ENCODE measurements around the gene METRN.
"Not testable (repeated sequence)": the region's sequence is repeated elsewhere in the genome, so short reads cannot be mapped to it uniquely, and the experiment has no call there.

METRN gene

GRCh38 chr16:711548-712320 lies 3.2 kb upstream of the METRN start:
- Histone ChIP-seq H3K79me2 (ENCODE audit: low read length) (no peaks in the 10 kb centered on the region), H3K27me3 (ENCODE audit: low read depth, low read length) (peaks cover 18% of the 10 kb centered on the region), H4K20me1 (ENCODE audit: insufficient read depth, low read length) (no peaks in the 10 kb centered on the region)

GRCh38 chr16:712740-713250 lies 2.1 kb upstream of the METRN start:
- H3K79me2 ChIP-seq (ENCODE audit: low read length); H3K9me3 ChIP-seq (ENCODE audit: insufficient read depth, low read length); H3K4me2 ChIP-seq (ENCODE audit: low read length); H3K4me3 ChIP-seq (ENCODE audit: low read length); H4K20me1 ChIP-seq (ENCODE audit: insufficient read depth, low read length); H3K4me1 ChIP-seq (ENCODE audit: low read length); H3K27ac ChIP-seq (ENCODE audit: low read length); H3K36me3 ChIP-seq (replicated peaks; ENCODE audit: low read depth, low read length); H2AFZ ChIP-seq (ENCODE audit: low read depth, low read length); H3K9ac ChIP-seq (ENCODE audit: low read length): not testable (repeated sequence)
- H3K27me3 ChIP-seq (ENCODE audit: low read depth, low read length) = peaks cover 18% of the 10 kb centered on the region
- TF ChIP-seq CTCF (IDR thresholded peaks at IDR 0.05; ENCODE audit: low read depth, low read length) = peak; percentile 23

More at GRCh38 chr16:711548-712320, 3.2 kb upstream of the METRN start:
- Histone ChIP-seq H3K4me1 (ENCODE audit: low read length) (no peaks in the 10 kb centered on the region; the same call in 1 of the 2 replicates), H3K4me2 (ENCODE audit: low read length) (0 out of 2 replicates have a peak overlapping the region, but pooled peaks have one; percentile 3), H3K4me3 (ENCODE audit: low read length) (no peak overlapping the region), H2AFZ (ENCODE audit: low read depth, low read length) (no peak overlapping the region), H3K9ac (ENCODE audit: low read length) (no peak overlapping the region), H3K9me3 (ENCODE audit: insufficient read depth, low read length) (no peaks in the 10 kb centered on the region), H3K36me3 (replicated peaks; ENCODE audit: low read depth, low read length) (no peaks in the 10 kb centered on the region), H3K27ac (ENCODE audit: low read length) (no peak overlapping the region)
- no peak for TF ChIP-seq EZH2phosphoT487 (IDR thresholded peaks at IDR 0.05; ENCODE audit: low read depth)
- TF ChIP-seq CTCF (IDR thresholded peaks at IDR 0.05; ENCODE audit: low read depth, low read length) = peak; percentile 79

- Histone ChIP-seq H3K27me3 (ENCODE audit: low read depth, low read length) (peaks cover 18% of the 10 kb centered on the region), H3K4me1 (ENCODE audit: low read length) (peaks cover 1% of the 10 kb centered on the region; the same call in 1 of the 2 replicates), H3K79me2 (ENCODE audit: low read length) (no peaks in the 10 kb centered on the region), H3K27ac (ENCODE audit: low read length) (no peak overlapping the region), H4K20me1 (ENCODE audit: insufficient read depth, low read length) (no peaks in the 10 kb centered on the region), H3K9ac (ENCODE audit: low read length) (no peak overlapping the region), H3K36me3 (replicated peaks; ENCODE audit: low read depth, low read length) (no peaks in the 10 kb centered on the region), H3K4me2 (ENCODE audit: low read length) (no peak overlapping the region), H2AFZ (ENCODE audit: low read depth, low read length) (no peak overlapping the region), H3K9me3 (ENCODE audit: insufficient read depth, low read length) (no peaks in the 10 kb centered on the region), H3K4me3 (ENCODE audit: low read length) (no peak overlapping the region)
- TF ChIP-seq CTCF (IDR thresholded peaks at IDR 0.05; ENCODE audit: low read depth, low read length) (no peak), EZH2phosphoT487 (IDR thresholded peaks at IDR 0.05; ENCODE audit: low read depth) (no peak)
Observed at GRCh38 chr16:714079-714478, 839 bp upstream of the METRN start.

- Histone ChIP-seq H3K79me2 (ENCODE audit: low read length) (no peaks in the 10 kb centered on the region), H3K4me2 (ENCODE audit: low read length) (no peak overlapping the region), H3K27me3 (ENCODE audit: low read depth, low read length) (peaks cover 4% of the 10 kb centered on the region; the same call in 1 of the 2 replicates), H2AFZ (ENCODE audit: low read depth, low read length) (no peak overlapping the region), H4K20me1 (ENCODE audit: insufficient read depth, low read length) (no peaks in the 10 kb centered on the region), H3K27ac (ENCODE audit: low read length) (no peak overlapping the region), H3K9ac (ENCODE audit: low read length) (no peak overlapping the region), H3K4me1 (ENCODE audit: low read length) (peaks cover 10% of the 10 kb centered on the region; the same call in 1 of the 2 replicates), H3K9me3 (ENCODE audit: insufficient read depth, low read length) (no peaks in the 10 kb centered on the region), H3K36me3 (replicated peaks; ENCODE audit: low read depth, low read length) (no peaks in the 10 kb centered on the region), H3K4me3 (ENCODE audit: low read length) (no peak overlapping the region)
- TF ChIP-seq EZH2phosphoT487 (IDR thresholded peaks at IDR 0.05; ENCODE audit: low read depth) (no peak), CTCF (IDR thresholded peaks at IDR 0.05; ENCODE audit: low read depth, low read length) (no peak)
Observed at GRCh38 chr16:715477-716199, 720 bp downstream of the METRN start.
